Bronchial epithelial cell (primary cell): ENCODE measurements around the gene CAPN8. TPM values are rescaled to one million over a fixed set of nuclear protein-coding genes. Genes with fewer than 3 reads are reported as not detected.

Experiments used
- DNase-seq: peaks from one replicate; pipeline ENCODE4 v3.0.0-alpha.2; 2010; ENCODE audit warnings: low read depth
- FAIRE-seq: peaks from 2 replicates; lab custom pipeline; 2011; peaks lifted over from hg19 to GRCh38; lab: Jason Lieb, UNC
- H3K27me3 ChIP-seq: 2 replicates; pipeline ENCODE4 v1.5.1; 2011; ENCODE audit warnings: low read length; ENCODE audit not compliant: control insufficient read depth, insufficient read depth
- H3K36me3 ChIP-seq: 2 replicates; pipeline ENCODE4 v1.5.1; 2011; ENCODE audit warnings: low read length; ENCODE audit not compliant: control insufficient read depth, insufficient read depth
- H3K4me3 ChIP-seq: 2 replicates; pipeline ENCODE4 v1.5.1; 2011; ENCODE audit warnings: mild to moderate bottlenecking, low read depth, low read length, control low read depth
- CTCF ChIP-seq: IDR thresholded peaks from 2 replicates; pipeline ENCODE4 v1.5.1; 2011; ENCODE audit warnings: mild to moderate bottlenecking, moderate library complexity, low read length, control low read depth, inconsistent platforms; ENCODE audit not compliant: insufficient read depth, severe bottlenecking
- total RNA-seq: library from RNA; depleted of rRNA; stranded (reverse); fragments of >200 nt; gene quantifications from 2 replicates; pipeline ENCODE4 v1.2.1, GENCODE V29; 2014

The CAPN8 gene
- under 0.01 and 0.26 TPM in 2 replicates for total RNA-seq

DNA sequence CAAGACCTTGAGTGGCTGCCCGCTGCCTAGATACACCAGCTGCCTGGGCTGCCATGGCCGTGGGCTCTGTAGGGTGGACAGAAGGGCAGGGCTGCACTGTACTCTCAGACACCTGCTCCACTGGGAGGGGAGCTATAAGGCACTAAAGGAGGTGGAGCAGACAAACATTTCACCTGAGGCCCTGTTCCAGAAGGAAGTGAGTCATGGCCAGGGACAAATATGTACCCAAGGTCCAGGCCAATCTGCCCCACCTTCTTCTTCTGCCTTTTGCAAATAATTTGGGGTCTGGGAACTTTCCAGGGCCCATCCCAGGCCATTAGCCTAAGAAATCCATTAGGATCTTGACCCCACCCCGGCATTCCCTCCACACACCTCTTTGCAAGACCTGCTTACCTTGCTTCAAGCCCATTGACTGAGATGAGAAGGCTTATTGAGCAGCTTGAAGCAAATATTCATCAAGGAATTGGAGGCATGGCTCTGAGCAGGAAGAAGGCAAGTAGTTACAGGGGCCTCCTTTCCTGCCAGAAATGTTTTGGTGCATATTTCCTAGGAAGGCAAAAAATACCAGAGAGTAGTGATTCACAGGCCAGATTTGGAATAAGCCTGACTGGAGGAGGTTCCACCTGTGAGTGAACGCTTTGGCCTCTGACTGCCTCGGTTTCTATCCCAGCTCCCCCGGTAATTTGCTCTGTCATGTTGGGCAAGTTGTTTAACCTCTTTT lies at the start of gene CAPN8:
CAPN8 (minus strand) TSS at position 110 of the 721 bp plus-strand sequence; CDS start at position 55, 55 bp downstream.
- H3K36me3 ChIP-seq, result no peaks in the 10 kb centered on the region
- no peak for FAIRE-seq
- TF ChIP-seq CTCF, result no peak
- DNase-seq, result peak; percentile 87
- no peaks in the 10 kb centered on the region for H3K27me3 ChIP-seq
- H3K4me3 ChIP-seq, result no peak within 1 kb of the TSS

DNA sequence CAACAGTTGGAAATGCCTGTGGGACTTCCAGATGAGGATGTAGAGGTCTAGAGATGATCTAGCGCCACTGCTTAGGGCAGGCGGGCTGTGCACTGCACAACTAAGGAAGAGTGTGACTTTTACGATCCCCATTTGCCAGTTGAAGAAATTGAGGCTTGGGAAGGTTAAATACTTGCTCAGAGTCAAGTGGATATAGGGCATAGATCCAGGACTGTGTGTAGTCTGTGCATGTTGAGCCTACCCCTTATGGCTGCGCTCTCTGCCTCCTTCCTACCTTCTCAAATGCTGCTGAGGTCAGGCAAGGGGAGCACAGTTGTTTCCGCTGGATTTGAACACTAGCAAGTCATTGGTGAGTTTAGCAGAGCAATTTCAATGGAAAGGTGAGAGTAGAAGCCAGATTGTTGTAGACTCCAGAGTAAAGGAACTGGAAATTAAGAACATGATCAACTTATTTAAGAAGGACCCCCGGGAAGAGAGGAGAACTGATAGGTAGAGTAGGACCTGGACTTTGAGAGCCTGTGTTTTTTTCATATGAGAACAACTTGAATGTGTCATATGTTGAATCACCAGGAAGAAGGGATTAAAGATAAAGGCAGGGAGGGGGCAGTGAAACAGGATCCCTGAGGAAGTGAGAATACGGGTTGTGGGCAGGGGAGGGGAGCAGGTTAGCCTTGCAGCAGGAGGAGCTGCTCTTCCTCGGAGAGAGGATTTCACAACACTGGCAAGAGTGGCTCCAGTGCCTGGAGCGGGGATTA lies 49.5 kb upstream of the CAPN8 start:
- H3K27me3 ChIP-seq, result no peaks in the 10 kb centered on the region
- FAIRE-seq (peak; percentile 52), DNase-seq (peak; percentile 98)
- H3K4me3 ChIP-seq, result peak overlapping the region; percentile 26
- H3K36me3 ChIP-seq, result peaks cover 16% of the 10 kb centered on the region
- TF ChIP-seq CTCF, result peak; percentile 13

GRCh38 chr1:223714421-223714724 lies 48.9 kb upstream of the CAPN8 start:
- no peak for TF ChIP-seq CTCF
- H3K4me3 ChIP-seq, result peak overlapping the region; percentile 97
- no peaks in the 10 kb centered on the region for H3K27me3 ChIP-seq
- no peak for DNase-seq
- FAIRE-seq, result no peak
- peaks cover 15% of the 10 kb centered on the region for H3K36me3 ChIP-seq

DNA sequence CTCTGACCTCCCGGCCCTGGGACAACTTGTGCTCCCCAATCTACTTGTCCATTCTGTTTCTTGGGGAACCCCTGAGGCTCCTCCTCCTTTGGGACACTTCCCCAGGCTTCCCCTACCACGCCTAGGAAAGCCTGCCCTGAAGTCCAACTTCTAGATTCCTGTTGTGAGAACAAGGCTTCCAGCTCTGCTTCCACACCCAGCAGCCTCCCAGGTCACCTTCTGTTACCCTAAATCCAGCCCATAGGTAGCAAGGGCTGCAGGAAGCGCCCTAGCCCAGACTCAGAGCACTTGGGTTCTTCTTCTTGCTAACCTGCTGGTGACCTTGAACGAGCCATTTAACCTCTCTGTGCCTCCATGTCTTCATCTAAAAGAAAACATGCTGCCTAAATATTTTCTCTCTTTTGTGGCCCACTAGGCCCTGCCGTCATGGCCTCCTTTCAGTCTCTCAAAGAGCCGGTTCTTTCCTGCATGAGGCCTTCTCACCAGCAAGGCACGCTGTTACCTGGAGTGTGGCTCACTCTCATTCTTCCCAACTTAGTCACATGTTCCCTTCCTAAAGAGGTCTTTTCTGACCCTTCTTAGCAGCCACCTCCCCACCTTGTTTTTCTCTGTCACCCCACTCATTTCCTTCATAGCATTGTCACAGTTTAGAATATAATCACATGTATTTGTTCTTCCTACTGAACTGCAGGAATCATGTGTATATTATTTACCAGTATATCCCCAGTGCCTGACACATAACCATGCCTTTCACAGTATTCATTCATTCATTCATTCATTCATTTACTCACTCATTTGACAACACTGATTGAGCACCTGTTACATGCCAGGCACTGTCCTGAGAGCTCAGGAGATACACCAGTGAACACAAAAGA lies 48.3 kb upstream of the CAPN8 start:
- H3K4me3 ChIP-seq, result peak overlapping the region; percentile 97
- DNase-seq (peak; percentile 85), FAIRE-seq (no peak)
- H3K36me3 ChIP-seq, result peaks cover 14% of the 10 kb centered on the region
- peak; percentile 13 for TF ChIP-seq CTCF
- no peaks in the 10 kb centered on the region for H3K27me3 ChIP-seq

DNA sequence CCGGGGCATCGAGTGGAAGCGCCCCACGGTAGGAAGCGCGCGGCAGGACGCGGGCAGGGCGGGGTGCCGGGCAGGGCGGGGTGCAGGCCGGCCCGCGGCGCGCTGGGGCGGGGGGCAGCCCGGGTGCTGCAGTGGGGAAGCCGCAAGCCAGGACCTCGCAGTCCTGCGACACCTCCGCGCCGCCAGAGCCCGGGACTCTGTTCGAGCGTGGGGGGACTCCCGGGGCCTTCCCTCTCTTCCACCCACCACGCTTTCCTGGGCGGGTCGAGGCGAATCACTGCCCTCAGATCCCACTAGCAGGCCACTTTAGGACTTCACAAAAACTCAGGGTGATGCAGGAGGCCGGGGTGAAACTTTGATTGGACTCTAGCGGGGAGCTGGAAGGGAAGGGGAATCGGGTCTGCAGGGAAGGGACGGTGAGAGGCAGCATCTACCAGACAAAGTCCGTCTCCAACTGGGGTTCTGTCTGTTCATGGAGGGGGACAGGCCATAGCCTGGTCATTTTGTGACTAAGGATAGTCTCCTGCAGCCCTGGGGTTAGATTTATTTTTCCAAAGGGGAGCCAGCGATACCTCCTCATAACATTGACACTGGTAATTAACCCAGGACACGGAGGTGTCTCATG lies 47.5 kb upstream of the CAPN8 start:
- TF ChIP-seq CTCF, result no peak
- peaks cover 11% of the 10 kb centered on the region for H3K36me3 ChIP-seq
- H3K27me3 ChIP-seq, result no peaks in the 10 kb centered on the region
- DNase-seq, result no peak
- peak overlapping the region; percentile 97 for H3K4me3 ChIP-seq
- no peak for FAIRE-seq
